Ishikawa (cell line): ENCODE data around the gene NFIB.

Experiments
- CEBPB ChIP-seq: IDR thresholded peaks from 2 replicates; pipeline ENCODE4 v1.6.1; 2012
- CREB1 ChIP-seq: IDR thresholded peaks from 2 replicates; pipeline ENCODE4 v1.6.1; 2012; ENCODE audit warnings: low read depth
- EP300 ChIP-seq: IDR thresholded peaks from 2 replicates; pipeline ENCODE4 v1.6.1; 2012; ENCODE audit warnings: borderline replicate concordance
- FOXM1 ChIP-seq: IDR thresholded peaks from 2 replicates; pipeline ENCODE4 v1.6.1; 2012; ENCODE audit warnings: low read depth, borderline replicate concordance
- RAD21 ChIP-seq: IDR thresholded peaks from 2 replicates; pipeline ENCODE4 v1.6.1; 2012; ENCODE audit warnings: low read depth
- TAF1 ChIP-seq: IDR thresholded peaks from 2 replicates; pipeline ENCODE4 v1.6.1; 2012; ENCODE audit warnings: low read depth, mild to moderate bottlenecking
- YY1 ChIP-seq: IDR thresholded peaks from 2 replicates; pipeline ENCODE4 v1.6.1; 2012; ENCODE audit warnings: low read depth
- TF ChIP-seq, protein P1 (sequence below): IDR thresholded peaks from 2 replicates; pipeline ENCODE4 v1.6.1; 2012; ENCODE audit warnings: low read depth, mild to moderate bottlenecking
- TF ChIP-seq, protein P2 (sequence below): IDR thresholded peaks from 2 replicates; pipeline ENCODE4 v1.6.1; 2012
- TF ChIP-seq, protein P3 (sequence below): IDR thresholded peaks from 2 replicates; pipeline ENCODE4 v1.6.1; 2012

DNA sequence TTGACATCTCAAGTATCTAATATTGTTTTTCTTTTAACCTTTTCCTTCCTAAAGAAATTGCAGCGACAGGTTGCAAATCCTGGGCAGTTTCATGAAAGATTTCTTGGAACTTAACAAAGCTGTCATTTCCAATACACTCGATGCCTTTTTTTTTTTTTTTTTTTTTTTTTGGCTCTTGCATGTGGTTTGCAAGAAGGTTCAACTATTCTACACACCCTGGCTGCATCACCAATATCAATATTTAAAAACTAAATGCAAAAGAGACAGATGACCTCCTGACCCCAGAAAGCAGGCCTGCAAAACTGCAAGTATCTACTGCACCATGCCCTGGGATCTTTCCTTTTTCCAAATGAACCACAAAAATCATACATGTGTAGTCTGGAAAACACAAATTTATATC lies 4.4 kb upstream of the NFIB start:
- TF ChIP-seq CEBPB (no peak), CREB1 (no peak), YY1 (no peak), EP300 (no peak), TAF1 (no peak), RAD21 (no peak), FOXM1 (no peak)
- TF ChIP-seq, protein P1, sequence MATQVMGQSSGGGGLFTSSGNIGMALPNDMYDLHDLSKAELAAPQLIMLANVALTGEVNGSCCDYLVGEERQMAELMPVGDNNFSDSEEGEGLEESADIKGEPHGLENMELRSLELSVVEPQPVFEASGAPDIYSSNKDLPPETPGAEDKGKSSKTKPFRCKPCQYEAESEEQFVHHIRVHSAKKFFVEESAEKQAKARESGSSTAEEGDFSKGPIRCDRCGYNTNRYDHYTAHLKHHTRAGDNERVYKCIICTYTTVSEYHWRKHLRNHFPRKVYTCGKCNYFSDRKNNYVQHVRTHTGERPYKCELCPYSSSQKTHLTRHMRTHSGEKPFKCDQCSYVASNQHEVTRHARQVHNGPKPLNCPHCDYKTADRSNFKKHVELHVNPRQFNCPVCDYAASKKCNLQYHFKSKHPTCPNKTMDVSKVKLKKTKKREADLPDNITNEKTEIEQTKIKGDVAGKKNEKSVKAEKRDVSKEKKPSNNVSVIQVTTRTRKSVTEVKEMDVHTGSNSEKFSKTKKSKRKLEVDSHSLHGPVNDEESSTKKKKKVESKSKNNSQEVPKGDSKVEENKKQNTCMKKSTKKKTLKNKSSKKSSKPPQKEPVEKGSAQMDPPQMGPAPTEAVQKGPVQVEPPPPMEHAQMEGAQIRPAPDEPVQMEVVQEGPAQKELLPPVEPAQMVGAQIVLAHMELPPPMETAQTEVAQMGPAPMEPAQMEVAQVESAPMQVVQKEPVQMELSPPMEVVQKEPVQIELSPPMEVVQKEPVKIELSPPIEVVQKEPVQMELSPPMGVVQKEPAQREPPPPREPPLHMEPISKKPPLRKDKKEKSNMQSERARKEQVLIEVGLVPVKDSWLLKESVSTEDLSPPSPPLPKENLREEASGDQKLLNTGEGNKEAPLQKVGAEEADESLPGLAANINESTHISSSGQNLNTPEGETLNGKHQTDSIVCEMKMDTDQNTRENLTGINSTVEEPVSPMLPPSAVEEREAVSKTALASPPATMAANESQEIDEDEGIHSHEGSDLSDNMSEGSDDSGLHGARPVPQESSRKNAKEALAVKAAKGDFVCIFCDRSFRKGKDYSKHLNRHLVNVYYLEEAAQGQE: no peak
- TF ChIP-seq, protein P2, sequence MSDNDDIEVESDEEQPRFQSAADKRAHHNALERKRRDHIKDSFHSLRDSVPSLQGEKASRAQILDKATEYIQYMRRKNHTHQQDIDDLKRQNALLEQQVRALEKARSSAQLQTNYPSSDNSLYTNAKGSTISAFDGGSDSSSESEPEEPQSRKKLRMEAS: no peak
- TF ChIP-seq, protein P3, sequence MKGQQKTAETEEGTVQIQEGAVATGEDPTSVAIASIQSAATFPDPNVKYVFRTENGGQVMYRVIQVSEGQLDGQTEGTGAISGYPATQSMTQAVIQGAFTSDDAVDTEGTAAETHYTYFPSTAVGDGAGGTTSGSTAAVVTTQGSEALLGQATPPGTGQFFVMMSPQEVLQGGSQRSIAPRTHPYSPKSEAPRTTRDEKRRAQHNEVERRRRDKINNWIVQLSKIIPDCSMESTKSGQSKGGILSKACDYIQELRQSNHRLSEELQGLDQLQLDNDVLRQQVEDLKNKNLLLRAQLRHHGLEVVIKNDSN: no peak
